Measurements from ENCODE around the gene WHRN. TPM values are rescaled to one million over a fixed set of nuclear protein-coding genes. Genes with fewer than 3 reads are reported as not detected.

The WHRN gene
- total RNA-seq, 2 experiments from 2014 or later: 0.19 to 2.1 TPM

GRCh38 chr9:114484854-114485443, 20.3 kb downstream of the WHRN start:
- Histone ChIP-seq H3K36me3 (ENCODE audit: insufficient read depth, low read length) (no peaks in the 10 kb centered on the region), H4K20me1 (ENCODE audit: insufficient read depth, low read length) (no peaks in the 10 kb centered on the region), H3K4me1 (ENCODE audit: insufficient read depth, low read length, poor library complexity, severe bottlenecking) (no peaks in the 10 kb centered on the region), H3K9me2 (ENCODE audit: insufficient read depth, low read length) (no peaks in the 10 kb centered on the region), H3K9me3 (ENCODE audit: low read length) (no peaks in the 10 kb centered on the region), H3K4me2 (ENCODE audit: low read length) (no peak overlapping the region), H3K79me2 (ENCODE audit: insufficient read depth, low read depth, low read length) (no peaks in the 10 kb centered on the region), H3K4me3 (ENCODE audit: low read depth, low read length, poor library complexity, severe bottlenecking) (no peak overlapping the region), H2AFZ (ENCODE audit: low read length) (no peak overlapping the region), H3K27ac (ENCODE audit: low read depth, low read length, poor library complexity, severe bottlenecking) (no peak overlapping the region)
- intact Hi-C loops (cut with micrococcal nuclease; ENCODE audit: unreplicated experiment): loop anchor here (5.0 kb wide), 1 partner anchor 78 kb away; no protein-coding TSS in a partner anchor
- BruUV-seq (replicated peaks): no TSS peak
- ChIA-PET POLR2A (interaction anchor here (1.5 kb wide), 1 partner anchor 15 kb away, joined by 3 read pairs; no protein-coding TSS in a partner anchor), CTCF (ENCODE audit: unreplicated experiment) (no interaction called here)
- TF ChIP-seq CTCF (conservative IDR thresholded peaks at IDR 0.05; ENCODE audit: low read length): no peak
- TF ChIP-seq EZH2phosphoT487 (IDR thresholded peaks at IDR 0.05; ENCODE audit: borderline replicate concordance, low read depth, low read length): no peak
- no peak for DNase-seq (ENCODE audit: low spot score)

GRCh38 chr9:114484215-114484853, 20.9 kb downstream of the WHRN start:
- no peaks in the 10 kb centered on the region for H3K4me1 ChIP-seq (ENCODE audit: insufficient read depth, low read length, poor library complexity, severe bottlenecking)
- no TSS peak for BruUV-seq (replicated peaks)
- ChIA-PET CTCF (ENCODE audit: unreplicated experiment) (no interaction called here), POLR2A (interaction anchor here (1.5 kb wide), 1 partner anchor 15 kb away, joined by 3 read pairs; no protein-coding TSS in a partner anchor)
- no peaks in the 10 kb centered on the region for H3K79me2 ChIP-seq (ENCODE audit: insufficient read depth, low read depth, low read length)
- H3K27ac ChIP-seq (ENCODE audit: low read depth, low read length, poor library complexity, severe bottlenecking): no peak overlapping the region
- no peaks in the 10 kb centered on the region for H3K9me3 ChIP-seq (ENCODE audit: low read length)
- no peak overlapping the region for H2AFZ ChIP-seq (ENCODE audit: low read length)
- TF ChIP-seq EZH2phosphoT487 (IDR thresholded peaks at IDR 0.05; ENCODE audit: borderline replicate concordance, low read depth, low read length) (no peak), CTCF (conservative IDR thresholded peaks at IDR 0.05; ENCODE audit: low read length) (no peak)
- no peak overlapping the region for H3K4me2 ChIP-seq (ENCODE audit: low read length)
- H3K36me3 ChIP-seq (ENCODE audit: insufficient read depth, low read length): no peaks in the 10 kb centered on the region
- H4K20me1 ChIP-seq (ENCODE audit: insufficient read depth, low read length): no peaks in the 10 kb centered on the region
- no peaks in the 10 kb centered on the region for H3K9me2 ChIP-seq (ENCODE audit: insufficient read depth, low read length)
- H3K4me3 ChIP-seq (ENCODE audit: low read depth, low read length, poor library complexity, severe bottlenecking): no peak overlapping the region
- intact Hi-C loops (cut with micrococcal nuclease; ENCODE audit: unreplicated experiment): no loop called here
- no peak for DNase-seq (ENCODE audit: low spot score)

GRCh38 chr9:114483499-114483898, 21.8 kb downstream of the WHRN start:
- Histone ChIP-seq H3K27ac (ENCODE audit: low read depth, low read length, poor library complexity, severe bottlenecking) (no peak overlapping the region), H3K9me3 (ENCODE audit: low read length) (no peaks in the 10 kb centered on the region), H3K4me1 (ENCODE audit: insufficient read depth, low read length, poor library complexity, severe bottlenecking) (no peaks in the 10 kb centered on the region), H3K79me2 (ENCODE audit: insufficient read depth, low read depth, low read length) (no peaks in the 10 kb centered on the region), H4K20me1 (ENCODE audit: insufficient read depth, low read length) (no peaks in the 10 kb centered on the region), H3K36me3 (ENCODE audit: insufficient read depth, low read length) (no peaks in the 10 kb centered on the region), H3K4me2 (ENCODE audit: low read length) (no peak overlapping the region), H3K9me2 (ENCODE audit: insufficient read depth, low read length) (no peaks in the 10 kb centered on the region), H2AFZ (ENCODE audit: low read length) (no peak overlapping the region), H3K4me3 (ENCODE audit: low read depth, low read length, poor library complexity, severe bottlenecking) (no peak overlapping the region)
- intact Hi-C loops (cut with micrococcal nuclease; ENCODE audit: unreplicated experiment): no loop called here
- DNase-seq (ENCODE audit: low spot score): no peak
- POLR2A ChIA-PET: interaction anchor here (0.9 kb wide), 1 partner anchor 129 kb away, joined by 3 read pairs; no protein-coding TSS in a partner anchor
- CTCF ChIA-PET (ENCODE audit: unreplicated experiment): no interaction called here
- TF ChIP-seq EZH2phosphoT487 (IDR thresholded peaks at IDR 0.05; ENCODE audit: borderline replicate concordance, low read depth, low read length): no peak
- TF ChIP-seq CTCF (conservative IDR thresholded peaks at IDR 0.05; ENCODE audit: low read length): no peak
- BruUV-seq (replicated peaks): no TSS peak

Data from OCI-LY7 (cell line).